Measurements from ENCODE around the gene XKR8. TPM values are rescaled to one million over a fixed set of nuclear protein-coding genes. Genes with fewer than 3 reads are reported as not detected.

XKR8 gene
- total RNA-seq, 1 donor from 2014 or later: 2.4 TPM

DNA sequence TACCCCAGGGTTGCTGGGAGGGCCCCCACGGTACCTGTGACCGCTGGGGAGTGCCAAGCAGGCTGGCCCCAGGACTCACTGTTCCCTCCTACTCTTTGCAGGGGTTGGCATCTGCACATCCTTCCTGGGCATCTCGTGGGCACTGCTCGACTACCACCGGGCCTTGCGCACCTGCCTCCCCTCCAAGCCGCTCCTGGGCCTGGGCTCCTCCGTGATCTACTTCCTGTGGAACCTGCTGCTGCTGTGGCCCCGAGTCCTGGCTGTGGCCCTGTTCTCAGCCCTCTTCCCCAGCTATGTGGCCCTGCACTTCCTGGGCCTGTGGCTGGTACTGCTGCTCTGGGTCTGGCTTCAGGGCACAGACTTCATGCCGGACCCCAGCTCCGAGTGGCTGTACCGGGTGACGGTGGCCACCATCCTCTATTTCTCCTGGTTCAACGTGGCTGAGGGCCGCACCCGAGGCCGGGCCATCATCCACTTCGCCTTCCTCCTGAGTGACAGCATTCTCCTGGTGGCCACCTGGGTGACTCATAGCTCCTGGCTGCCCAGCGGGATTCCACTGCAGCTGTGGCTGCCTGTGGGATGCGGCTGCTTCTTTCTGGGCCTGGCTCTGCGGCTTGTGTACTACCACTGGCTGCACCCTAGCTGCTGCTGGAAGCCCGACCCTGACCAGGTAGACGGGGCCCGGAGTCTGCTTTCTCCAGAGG is 6.8 kb downstream of the XKR8 start:
- TF ChIP-seq, protein P1, sequence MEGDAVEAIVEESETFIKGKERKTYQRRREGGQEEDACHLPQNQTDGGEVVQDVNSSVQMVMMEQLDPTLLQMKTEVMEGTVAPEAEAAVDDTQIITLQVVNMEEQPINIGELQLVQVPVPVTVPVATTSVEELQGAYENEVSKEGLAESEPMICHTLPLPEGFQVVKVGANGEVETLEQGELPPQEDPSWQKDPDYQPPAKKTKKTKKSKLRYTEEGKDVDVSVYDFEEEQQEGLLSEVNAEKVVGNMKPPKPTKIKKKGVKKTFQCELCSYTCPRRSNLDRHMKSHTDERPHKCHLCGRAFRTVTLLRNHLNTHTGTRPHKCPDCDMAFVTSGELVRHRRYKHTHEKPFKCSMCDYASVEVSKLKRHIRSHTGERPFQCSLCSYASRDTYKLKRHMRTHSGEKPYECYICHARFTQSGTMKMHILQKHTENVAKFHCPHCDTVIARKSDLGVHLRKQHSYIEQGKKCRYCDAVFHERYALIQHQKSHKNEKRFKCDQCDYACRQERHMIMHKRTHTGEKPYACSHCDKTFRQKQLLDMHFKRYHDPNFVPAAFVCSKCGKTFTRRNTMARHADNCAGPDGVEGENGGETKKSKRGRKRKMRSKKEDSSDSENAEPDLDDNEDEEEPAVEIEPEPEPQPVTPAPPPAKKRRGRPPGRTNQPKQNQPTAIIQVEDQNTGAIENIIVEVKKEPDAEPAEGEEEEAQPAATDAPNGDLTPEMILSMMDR (IDR thresholded peaks at IDR 0.05; ENCODE audit: insufficient read depth, low read length, severe bottlenecking): no peak
- no peak overlapping the region for H3K4me3 ChIP-seq (ENCODE audit: low read depth, low read length)
- no peaks in the 10 kb centered on the region for H3K27me3 ChIP-seq (ENCODE audit: control insufficient read depth, insufficient read depth, low read length)
- DNase-seq (ENCODE audit: low read depth) (no peak), FAIRE-seq (no peak)
- H3K36me3 ChIP-seq (ENCODE audit: control insufficient read depth, insufficient read depth, low read length): peaks cover 2% of the 10 kb centered on the region

DNA sequence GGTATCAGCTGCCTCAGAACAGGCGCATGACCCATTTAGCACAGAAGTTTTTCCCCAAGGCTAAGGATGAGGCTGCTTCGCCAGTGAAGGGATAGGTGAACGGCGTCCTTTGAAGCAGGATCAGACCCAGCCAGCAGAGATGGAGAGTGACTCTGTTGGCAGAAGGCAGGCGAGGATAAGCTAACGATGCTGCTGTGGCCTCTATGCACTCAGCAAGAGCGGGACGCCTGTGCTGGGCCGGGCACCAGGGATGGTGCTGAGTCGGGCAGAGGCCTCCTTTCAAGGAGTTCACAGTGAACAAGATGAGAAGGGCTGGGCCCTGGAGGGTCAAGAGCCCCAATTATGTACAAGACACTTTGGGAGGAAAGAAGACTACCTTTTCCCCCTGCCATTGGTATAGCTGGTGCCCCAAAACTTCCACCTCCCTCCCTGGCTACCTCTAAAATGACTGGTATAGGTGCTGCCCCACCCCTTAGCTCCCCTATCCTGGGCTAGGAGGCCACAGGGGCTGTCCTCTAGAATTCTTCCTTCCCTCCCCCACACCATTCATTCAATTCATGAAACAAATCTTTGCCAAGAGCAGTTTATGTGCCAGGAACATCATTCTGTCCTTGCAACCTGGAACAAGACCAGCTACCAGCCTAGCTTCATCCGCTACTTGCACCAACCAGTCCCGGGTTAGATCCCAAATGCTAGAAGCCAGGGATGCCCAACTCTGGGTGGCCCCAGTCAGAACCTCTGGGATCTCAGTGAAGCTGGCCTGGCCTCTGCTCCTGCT is 7.5 kb downstream of the XKR8 start:
- DNase-seq (ENCODE audit: low read depth) (no peak), FAIRE-seq (no peak)
- Histone ChIP-seq H3K27me3 (ENCODE audit: control insufficient read depth, insufficient read depth, low read length) (no peaks in the 10 kb centered on the region), H3K36me3 (ENCODE audit: control insufficient read depth, insufficient read depth, low read length) (peaks cover 3% of the 10 kb centered on the region), H3K4me3 (ENCODE audit: low read depth, low read length) (no peak overlapping the region)
- TF ChIP-seq, protein P1 (IDR thresholded peaks at IDR 0.05; ENCODE audit: insufficient read depth, low read length, severe bottlenecking): no peak

DNA sequence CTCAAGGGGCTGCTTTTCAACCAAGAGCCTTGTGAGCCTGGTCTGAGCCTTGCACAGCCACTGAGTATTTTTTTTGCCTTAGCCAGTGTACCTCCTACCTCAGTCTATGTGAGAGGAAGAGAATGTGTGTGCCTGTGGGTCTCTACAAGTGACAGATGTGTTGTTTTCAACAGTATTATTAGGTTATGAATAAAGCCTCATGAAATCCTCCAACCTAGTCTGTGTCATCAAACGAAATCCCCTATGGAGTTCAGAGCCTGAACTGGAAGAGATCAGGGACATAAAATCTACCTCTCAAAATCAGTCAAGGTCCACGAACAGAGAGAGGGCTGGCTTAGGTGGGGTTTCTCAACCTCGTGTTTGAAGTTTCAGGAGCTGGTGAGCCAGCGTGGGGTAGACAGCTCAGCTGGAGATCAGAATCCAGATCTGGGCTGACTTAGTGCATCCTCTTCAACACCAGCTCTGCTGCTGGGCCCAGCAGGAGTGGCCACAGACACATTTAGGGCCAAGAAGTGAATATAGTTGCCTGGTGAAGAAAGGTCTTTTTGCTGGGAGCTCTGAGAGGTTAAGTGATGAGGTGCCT is 8.2 kb downstream of the XKR8 start:
- H3K36me3 ChIP-seq (ENCODE audit: control insufficient read depth, insufficient read depth, low read length): peaks cover 3% of the 10 kb centered on the region

DNA sequence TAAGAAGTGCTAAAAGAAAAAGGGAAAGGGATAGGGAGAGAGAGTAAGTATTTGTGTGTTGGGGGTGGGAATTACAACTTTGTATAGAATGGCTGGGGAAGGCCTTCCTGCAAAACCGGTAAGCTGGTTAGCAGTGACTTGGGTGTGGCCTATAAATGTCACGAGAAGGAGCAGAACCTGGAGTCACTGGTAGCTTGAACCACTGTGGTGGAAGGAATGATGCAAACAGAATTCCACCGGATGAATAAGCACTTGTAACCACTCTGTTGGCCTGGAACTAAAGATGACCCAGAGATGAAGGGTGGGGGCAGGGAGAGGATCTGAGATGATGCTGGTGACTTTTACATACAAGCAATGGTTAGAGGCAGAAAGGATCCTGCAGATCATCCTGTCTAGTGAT is 8.9 kb downstream of the XKR8 start:
- H3K27me3 ChIP-seq (ENCODE audit: control insufficient read depth, insufficient read depth, low read length): no peaks in the 10 kb centered on the region
- peaks cover 3% of the 10 kb centered on the region for H3K36me3 ChIP-seq (ENCODE audit: control insufficient read depth, insufficient read depth, low read length)
- DNase-seq (ENCODE audit: low read depth): peak; percentile 82
- peak; percentile 88 for FAIRE-seq
- TF ChIP-seq, protein P1 (IDR thresholded peaks at IDR 0.05; ENCODE audit: insufficient read depth, low read length, severe bottlenecking): no peak
- H3K4me3 ChIP-seq (ENCODE audit: low read depth, low read length): no peak overlapping the region

More for the DNA sequence above, 8.2 kb downstream of the XKR8 start:
- Histone ChIP-seq H3K4me3 (ENCODE audit: low read depth, low read length) (no peak overlapping the region), H3K27me3 (ENCODE audit: control insufficient read depth, insufficient read depth, low read length) (no peaks in the 10 kb centered on the region)
- no peak for DNase-seq (ENCODE audit: low read depth)
- FAIRE-seq: no peak
- TF ChIP-seq, protein P1 (IDR thresholded peaks at IDR 0.05; ENCODE audit: insufficient read depth, low read length, severe bottlenecking): no peak

DNA sequence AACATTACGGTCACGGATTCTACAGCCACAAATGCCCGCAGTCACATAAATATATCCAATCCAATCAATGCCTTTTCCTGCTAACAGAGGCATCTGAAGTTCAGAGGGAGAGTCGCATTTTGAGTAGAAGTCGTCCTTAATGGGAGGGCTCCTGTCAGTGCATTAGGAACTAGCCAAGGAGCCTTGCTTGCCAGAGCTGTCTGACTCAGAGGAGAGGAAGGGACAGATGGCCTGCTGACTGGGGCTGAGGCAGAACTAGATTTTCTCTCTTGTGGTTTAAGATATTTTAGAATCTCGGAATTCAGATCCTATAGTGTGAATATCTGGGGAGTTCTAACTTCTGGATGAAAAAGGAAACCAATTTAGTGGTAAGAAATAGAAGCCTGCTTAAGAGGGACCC is 10.6 kb downstream of the XKR8 start:
- FAIRE-seq (no peak), DNase-seq (ENCODE audit: low read depth) (no peak)
- Histone ChIP-seq H3K4me3 (ENCODE audit: low read depth, low read length) (no peak overlapping the region), H3K36me3 (ENCODE audit: control insufficient read depth, insufficient read depth, low read length) (peaks cover 5% of the 10 kb centered on the region), H3K27me3 (ENCODE audit: control insufficient read depth, insufficient read depth, low read length) (no peaks in the 10 kb centered on the region)
- TF ChIP-seq, protein P1 (IDR thresholded peaks at IDR 0.05; ENCODE audit: insufficient read depth, low read length, severe bottlenecking): no peak

Measured in bronchial epithelial cell (primary cell).